Effector memory CD4-positive, alpha-beta T cell (primary cell): ENCODE data around the gene FUCA2.

Experiments used
- DNase-seq, 3 donors: peaks; one replicate each; pipeline ENCODE4 v3.0.0-alpha.2; 2020
- H3K27ac ChIP-seq: 2 replicates; pipeline ENCODE4 v1.7.0; 2013; ENCODE audit warnings: mild to moderate bottlenecking, low read length, moderate library complexity; ENCODE audit not compliant: insufficient read depth, poor library complexity, severe bottlenecking
- H3K27me3 ChIP-seq: replicated peaks from 2 replicates; pipeline ENCODE4 v1.7.0; 2013; ENCODE audit warnings: mild to moderate bottlenecking, low read length; ENCODE audit not compliant: insufficient read depth, control insufficient read depth, poor library complexity, severe bottlenecking
- H3K36me3 ChIP-seq: 2 replicates; pipeline ENCODE4 v1.7.0; 2013; ENCODE audit warnings: mild to moderate bottlenecking, low read length, moderate library complexity; ENCODE audit not compliant: control insufficient read depth, insufficient read depth
- H3K4me1 ChIP-seq: 2 replicates; pipeline ENCODE4 v1.7.0; 2013; ENCODE audit warnings: low read length, mild to moderate bottlenecking; ENCODE audit not compliant: control insufficient read depth, insufficient read depth, poor library complexity, severe bottlenecking
- H3K4me3 ChIP-seq: 2 replicates; pipeline ENCODE4 v1.7.0; 2013; ENCODE audit warnings: low read length, low read depth, mild to moderate bottlenecking; ENCODE audit not compliant: insufficient read depth, poor library complexity, severe bottlenecking
- H3K9me3 ChIP-seq: 2 replicates; pipeline ENCODE4 v1.7.0; 2013; ENCODE audit warnings: mild to moderate bottlenecking, low read length, moderate library complexity; ENCODE audit not compliant: control insufficient read depth
- total RNA-seq, 3 donors: gene quantifications; one replicate each; lab custom pipeline; 2026; lab: John Stamatoyannopoulos, UW

Gene FUCA2, protein sequence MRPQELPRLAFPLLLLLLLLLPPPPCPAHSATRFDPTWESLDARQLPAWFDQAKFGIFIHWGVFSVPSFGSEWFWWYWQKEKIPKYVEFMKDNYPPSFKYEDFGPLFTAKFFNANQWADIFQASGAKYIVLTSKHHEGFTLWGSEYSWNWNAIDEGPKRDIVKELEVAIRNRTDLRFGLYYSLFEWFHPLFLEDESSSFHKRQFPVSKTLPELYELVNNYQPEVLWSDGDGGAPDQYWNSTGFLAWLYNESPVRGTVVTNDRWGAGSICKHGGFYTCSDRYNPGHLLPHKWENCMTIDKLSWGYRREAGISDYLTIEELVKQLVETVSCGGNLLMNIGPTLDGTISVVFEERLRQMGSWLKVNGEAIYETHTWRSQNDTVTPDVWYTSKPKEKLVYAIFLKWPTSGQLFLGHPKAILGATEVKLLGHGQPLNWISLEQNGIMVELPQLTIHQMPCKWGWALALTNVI
- 6.6 to 7.8 (median 7.3) reads per million in 3 donors for total RNA-seq

- Histone ChIP-seq H3K4me1 (peaks cover 5% of the 10 kb centered on the region), H3K27ac (peak within 1 kb of the TSS; percentile 47), H3K36me3 (no peaks in the 10 kb centered on the region)
These were observed at the start of gene FUCA2 for GRCh38 chr6:143510991-143511891. FUCA2 (minus strand) TSS chr6:143511720; CDS start chr6:143511634, 86 bp downstream.

DNA sequence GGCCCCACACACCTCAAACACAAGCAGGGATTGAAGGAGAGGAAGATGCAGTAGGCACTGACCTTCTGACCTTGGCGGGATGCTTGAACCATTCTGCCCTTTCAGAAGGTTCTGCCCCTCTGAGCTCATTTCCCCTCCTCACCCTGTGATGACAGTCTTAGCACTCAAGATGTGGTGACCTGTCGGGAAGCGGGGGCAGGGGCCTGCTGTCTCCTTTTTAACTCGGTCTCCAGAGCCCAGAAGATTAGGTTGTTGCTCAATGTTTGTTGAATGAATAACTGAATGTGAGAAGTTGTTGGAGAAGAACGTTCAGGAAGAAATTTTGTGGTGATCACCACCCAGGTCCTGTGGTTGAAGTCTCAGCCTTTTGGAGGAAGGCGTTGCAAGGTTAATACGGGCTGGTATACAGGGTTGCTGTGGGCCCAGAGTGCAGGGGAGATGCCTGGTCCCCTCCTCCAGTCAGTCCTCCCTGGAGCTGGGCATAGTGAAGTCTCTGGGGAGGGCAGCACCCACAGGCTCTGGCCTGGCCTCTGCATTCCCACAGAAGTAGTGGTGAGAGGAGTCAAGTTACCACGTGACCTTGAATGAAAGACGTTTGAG is 49.7 kb upstream of the FUCA2 start:
- no peaks in the 10 kb centered on the region for H3K27me3 ChIP-seq
- H3K27ac ChIP-seq: no peak overlapping the region
- no peaks in the 10 kb centered on the region for H3K36me3 ChIP-seq
- no peak for DNase-seq
- H3K9me3 ChIP-seq: no peaks in the 10 kb centered on the region
- H3K4me1 ChIP-seq: no peaks in the 10 kb centered on the region
- no peak overlapping the region for H3K4me3 ChIP-seq

More at GRCh38 chr6:143510991-143511891, at the start of gene FUCA2:
- Histone ChIP-seq H3K9me3 (no peaks in the 10 kb centered on the region), H3K4me3 (peak within 1 kb of the TSS; percentile 71), H3K27me3 (no peaks in the 10 kb centered on the region)
- peak; percentile 50 to 56 (median 53) for DNase-seq

- H3K4me3 ChIP-seq: no peak overlapping the region
- no peaks in the 10 kb centered on the region for H3K36me3 ChIP-seq
- no peaks in the 10 kb centered on the region for H3K27me3 ChIP-seq
- no peak for DNase-seq
- peaks cover 6% of the 10 kb centered on the region for H3K4me1 ChIP-seq
- H3K27ac ChIP-seq: no peak overlapping the region
- H3K9me3 ChIP-seq: no peaks in the 10 kb centered on the region
These were observed 47.6 kb upstream of the FUCA2 start for GRCh38 chr6:143559051-143559660.

DNA sequence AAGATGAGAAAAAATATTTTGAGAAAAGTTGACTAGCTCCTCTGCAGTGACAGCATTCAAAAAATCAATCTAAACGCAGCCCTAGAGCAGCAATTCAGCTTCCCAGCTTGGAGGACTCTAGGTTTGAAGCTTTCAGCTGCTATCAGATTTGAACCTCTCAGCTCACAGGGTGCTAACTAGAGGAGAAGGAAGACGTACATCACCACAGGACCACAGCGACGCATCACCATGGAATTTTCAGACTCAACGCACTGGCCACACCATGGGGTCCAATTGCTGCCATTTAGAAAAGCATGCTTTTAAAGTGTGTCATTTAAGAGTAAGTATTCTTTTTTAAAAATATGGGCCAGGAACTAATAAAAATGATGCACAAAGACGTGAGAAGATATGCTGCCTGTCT is 45.0 kb upstream of the FUCA2 start:
- Histone ChIP-seq H3K27ac (no peak overlapping the region), H3K27me3 (no peaks in the 10 kb centered on the region), H3K36me3 (no peaks in the 10 kb centered on the region), H3K4me3 (no peak overlapping the region), H3K9me3 (no peaks in the 10 kb centered on the region), H3K4me1 (peaks cover 13% of the 10 kb centered on the region)
- no peak for DNase-seq

DNA sequence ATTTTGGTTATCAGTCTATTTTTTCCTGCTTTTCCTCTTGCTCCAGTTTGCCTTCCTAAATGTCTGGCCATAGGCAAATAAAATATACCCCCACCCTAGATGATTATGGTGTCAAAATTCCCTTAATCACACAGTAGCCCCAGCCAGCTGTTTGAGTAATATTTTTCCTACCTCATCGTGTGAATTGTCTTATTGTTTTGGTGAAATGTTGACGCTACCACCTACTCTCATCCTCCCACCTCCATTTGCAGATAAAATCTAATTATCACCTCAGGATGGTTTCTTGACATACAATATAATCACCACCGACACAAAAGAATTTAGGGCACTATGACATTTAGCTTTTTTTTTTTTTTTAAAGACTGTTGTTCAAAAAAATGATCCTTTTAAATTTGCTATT is 44.1 kb upstream of the FUCA2 start:
- Histone ChIP-seq H3K4me1 (peaks cover 13% of the 10 kb centered on the region), H3K36me3 (no peaks in the 10 kb centered on the region), H3K4me3 (no peak overlapping the region), H3K27ac (peak overlapping the region; percentile 33), H3K27me3 (no peaks in the 10 kb centered on the region), H3K9me3 (no peaks in the 10 kb centered on the region)
- DNase-seq: no peak

- Histone ChIP-seq H3K36me3 (no peaks in the 10 kb centered on the region), H3K4me1 (peaks cover 13% of the 10 kb centered on the region), H3K4me3 (peak overlapping the region; percentile 42), H3K9me3 (no peaks in the 10 kb centered on the region), H3K27me3 (no peaks in the 10 kb centered on the region), H3K27ac (peak overlapping the region; percentile 33)
- no peak for DNase-seq
These were observed 43.6 kb upstream of the FUCA2 start for GRCh38 chr6:143555071-143555492.

GRCh38 chr6:143553337-143553736 is 41.8 kb upstream of the FUCA2 start:
- Histone ChIP-seq H3K4me1 (peaks cover 22% of the 10 kb centered on the region), H3K27ac (no peak overlapping the region), H3K36me3 (no peaks in the 10 kb centered on the region), H3K4me3 (no peak overlapping the region), H3K9me3 (no peaks in the 10 kb centered on the region), H3K27me3 (no peaks in the 10 kb centered on the region)
- no peak for DNase-seq

- H3K36me3 ChIP-seq: no peaks in the 10 kb centered on the region
- no peak overlapping the region for H3K27ac ChIP-seq
- H3K4me3 ChIP-seq: no peak overlapping the region
- peaks cover 33% of the 10 kb centered on the region for H3K4me1 ChIP-seq
- H3K9me3 ChIP-seq: no peaks in the 10 kb centered on the region
- no peak for DNase-seq
- H3K27me3 ChIP-seq: no peaks in the 10 kb centered on the region
These were observed 38.4 kb upstream of the FUCA2 start for GRCh38 chr6:143549949-143550268.

- no peak overlapping the region for H3K4me3 ChIP-seq
- no peak overlapping the region for H3K27ac ChIP-seq
- peak in 1 of 3 donors; percentile 28 for DNase-seq
- H3K27me3 ChIP-seq: no peaks in the 10 kb centered on the region
- H3K36me3 ChIP-seq: no peaks in the 10 kb centered on the region
- no peaks in the 10 kb centered on the region for H3K9me3 ChIP-seq
- peaks cover 37% of the 10 kb centered on the region for H3K4me1 ChIP-seq
These were observed 37.9 kb upstream of the FUCA2 start for GRCh38 chr6:143549221-143549948.
